Measurements from ENCODE around the gene PDLIM7.
A peak's percentile ranks its signal among the peaks of the same experiment; 100 is the strongest.
"Not testable (repeated sequence)": the region's sequence is repeated elsewhere in the genome, so short reads cannot be mapped to it uniquely, and the experiment has no call there.

PDLIM7 gene

GRCh38 chr5:177497292-177498012 lies at the start of gene PDLIM7:
Gene PDLIM7, minus strand, starts transcription at chr5:177497604. Its CDS starts 1,092 bp downstream, at chr5:177496512.
- DNase-seq, result peak; percentile 98

- peak; percentile 87 for DNase-seq
These were observed 48.9 kb upstream of the PDLIM7 start for GRCh38 chr5:177546258-177546741.

- DNase-seq, result peak; percentile 93
These were observed 48.3 kb upstream of the PDLIM7 start for GRCh38 chr5:177545487-177546257.

- DNase-seq, result no peak
These were observed 45.5 kb upstream of the PDLIM7 start for GRCh38 chr5:177542816-177543465.

GRCh38 chr5:177540438-177540837 lies 43.0 kb upstream of the PDLIM7 start:
- no peak for DNase-seq

- DNase-seq, result no peak
These were observed 42.0 kb upstream of the PDLIM7 start for GRCh38 chr5:177539411-177539810.

- no peak for DNase-seq
These were observed 41.5 kb upstream of the PDLIM7 start for GRCh38 chr5:177538876-177539275.

GRCh38 chr5:177537389-177538361 lies 40.3 kb upstream of the PDLIM7 start:
- no peak for DNase-seq

GRCh38 chr5:177536386-177536785 lies 39.0 kb upstream of the PDLIM7 start:
- DNase-seq, result no peak

GRCh38 chr5:177535125-177535524 lies 37.7 kb upstream of the PDLIM7 start:
- no peak for DNase-seq

GRCh38 chr5:177534433-177534832 lies 37.0 kb upstream of the PDLIM7 start:
- not testable (repeated sequence) for DNase-seq

GRCh38 chr5:177531209-177531940 lies 34.0 kb upstream of the PDLIM7 start:
- DNase-seq, result no peak

- DNase-seq, result no peak
These were observed 33.2 kb upstream of the PDLIM7 start for GRCh38 chr5:177530638-177531037.

- DNase-seq, result no peak
These were observed 32.1 kb upstream of the PDLIM7 start for GRCh38 chr5:177529247-177530203.

GRCh38 chr5:177528631-177529030 lies 31.2 kb upstream of the PDLIM7 start:
- no peak for DNase-seq

GRCh38 chr5:177527595-177527994 lies 30.2 kb upstream of the PDLIM7 start:
- no peak for DNase-seq

- no peak for DNase-seq
These were observed 29.4 kb upstream of the PDLIM7 start for GRCh38 chr5:177526791-177527190.

- no peak for DNase-seq
These were observed 28.8 kb upstream of the PDLIM7 start for GRCh38 chr5:177526191-177526590.

- DNase-seq, result no peak
These were observed 27.7 kb upstream of the PDLIM7 start for GRCh38 chr5:177524941-177525655.

GRCh38 chr5:177524539-177524900 lies 27.1 kb upstream of the PDLIM7 start:
- DNase-seq, result no peak

Measured in suppressor macrophage treated with lipopolysaccharide for 4 hours (primary cell).